Upper lobe of right lung (tissue), 1 donor: ENCODE results near the gene ATG7. TPM values are rescaled to one million over a fixed set of nuclear protein-coding genes. Genes with fewer than 3 reads are reported as not detected.

Source experiments
- ATAC-seq: fragments of 200-7000 bp; cut with Tn5 transposase; one replicate; pipeline ENCODE4 v1.9.1; 2020; ENCODE audit warnings: mild to moderate bottlenecking, moderate library complexity
- DNase-seq: peaks from one replicate; pipeline ENCODE4 v3.0.0-alpha.2; 2020
- H3K27ac ChIP-seq: fragments of 200-600 bp; one replicate; pipeline ENCODE4 v1.8.0; 2022
- H3K27me3 ChIP-seq: fragments of 200-600 bp; one replicate; pipeline ENCODE4 v1.8.0; 2022; ENCODE audit warnings: mild to moderate bottlenecking
- H3K36me3 ChIP-seq: fragments of 200-600 bp; one replicate; pipeline ENCODE4 v1.8.0; 2022
- H3K4me1 ChIP-seq: fragments of 200-600 bp; one replicate; pipeline ENCODE4 v1.8.0; 2022
- H3K4me3 ChIP-seq: fragments of 200-600 bp; one replicate; pipeline ENCODE4 v1.8.0; 2022; ENCODE audit warnings: mild to moderate bottlenecking
- H3K9me3 ChIP-seq: fragments of 200-600 bp; one replicate; pipeline ENCODE4 v1.8.0; 2022
- intact Hi-C: fragments of 100-400 bp; cut with DNase I; formaldehyde crosslinking; loops from one replicate; pipeline ENCODE4 v1.11.0; 2022
- total RNA-seq: library from RNA; stranded (reverse); fragmentation: NEBNext Ultra II Directional; extraction: Animal tissue kit (Norgen Biotek cat#: 25700); gene quantifications from one replicate; pipeline ENCODE4 v1.2.1, GENCODE V29; 2021
- TF ChIP-seq, protein P1 (sequence below): fragments of 200-600 bp; IDR thresholded peaks from one replicate; pipeline ENCODE4 v1.8.0; 2022; ENCODE audit warnings: antibody characterized with exemption
- donor health status: DM: no; HTN: yes; CAD: no; lungs with severe emphysema.

Gene ATG7
- total RNA-seq, 1 donor from 2014 or later = 49.9 TPM

DNA sequence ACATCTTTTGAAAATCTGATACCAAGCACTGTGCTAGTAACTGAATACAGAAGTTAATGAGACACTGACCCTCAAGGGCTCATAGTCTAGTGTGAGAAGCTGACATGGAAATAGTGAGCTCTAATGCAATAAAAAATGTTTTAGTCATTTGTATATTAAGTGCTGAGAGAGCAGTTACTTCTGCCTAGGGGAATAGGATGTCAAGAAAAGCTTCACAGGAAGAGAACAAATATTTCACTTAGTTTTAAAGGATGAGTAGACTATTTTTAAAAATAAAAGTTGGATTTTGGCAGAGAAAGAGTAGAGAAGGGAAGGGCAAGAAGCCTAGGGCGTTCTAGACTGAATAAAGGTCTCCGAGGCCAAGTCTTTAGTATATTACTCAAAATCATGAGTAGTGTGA lies 158.4 kb downstream of the ATG7 start:
- DNase-seq (no peak), ATAC-seq (no peak)
- Histone ChIP-seq H3K4me3 (no peak overlapping the region), H3K9me3 (no peaks in the 10 kb centered on the region), H3K4me1 (peaks cover 18% of the 10 kb centered on the region), H3K27me3 (no peaks in the 10 kb centered on the region), H3K36me3 (peaks cover 14% of the 10 kb centered on the region), H3K27ac (no peak overlapping the region)
- intact Hi-C loops = no loop called here
- TF ChIP-seq, protein P1, sequence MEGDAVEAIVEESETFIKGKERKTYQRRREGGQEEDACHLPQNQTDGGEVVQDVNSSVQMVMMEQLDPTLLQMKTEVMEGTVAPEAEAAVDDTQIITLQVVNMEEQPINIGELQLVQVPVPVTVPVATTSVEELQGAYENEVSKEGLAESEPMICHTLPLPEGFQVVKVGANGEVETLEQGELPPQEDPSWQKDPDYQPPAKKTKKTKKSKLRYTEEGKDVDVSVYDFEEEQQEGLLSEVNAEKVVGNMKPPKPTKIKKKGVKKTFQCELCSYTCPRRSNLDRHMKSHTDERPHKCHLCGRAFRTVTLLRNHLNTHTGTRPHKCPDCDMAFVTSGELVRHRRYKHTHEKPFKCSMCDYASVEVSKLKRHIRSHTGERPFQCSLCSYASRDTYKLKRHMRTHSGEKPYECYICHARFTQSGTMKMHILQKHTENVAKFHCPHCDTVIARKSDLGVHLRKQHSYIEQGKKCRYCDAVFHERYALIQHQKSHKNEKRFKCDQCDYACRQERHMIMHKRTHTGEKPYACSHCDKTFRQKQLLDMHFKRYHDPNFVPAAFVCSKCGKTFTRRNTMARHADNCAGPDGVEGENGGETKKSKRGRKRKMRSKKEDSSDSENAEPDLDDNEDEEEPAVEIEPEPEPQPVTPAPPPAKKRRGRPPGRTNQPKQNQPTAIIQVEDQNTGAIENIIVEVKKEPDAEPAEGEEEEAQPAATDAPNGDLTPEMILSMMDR = no peak

DNA sequence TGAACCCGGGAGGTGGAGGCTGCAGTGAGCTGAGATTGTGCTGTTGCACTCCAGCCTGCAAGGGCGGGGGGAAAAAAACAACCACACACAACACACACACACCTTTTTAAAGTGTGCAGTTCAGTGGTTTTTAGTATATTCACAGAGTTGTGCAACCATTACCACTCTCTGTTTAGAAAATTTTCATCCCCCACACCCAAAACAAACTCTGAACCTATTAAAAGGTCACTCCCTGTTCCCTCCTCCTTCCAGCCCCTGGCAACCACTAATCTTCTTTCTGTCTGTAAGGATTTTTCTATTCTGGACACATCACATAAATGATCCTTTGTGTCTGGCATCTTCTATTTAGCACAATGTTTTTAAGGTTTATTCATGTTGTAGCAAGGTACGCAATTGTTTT lies 159.1 kb downstream of the ATG7 start:
- H3K27me3 ChIP-seq = no peaks in the 10 kb centered on the region
- no peak for ATAC-seq
- H3K9me3 ChIP-seq = no peaks in the 10 kb centered on the region
- peaks cover 18% of the 10 kb centered on the region for H3K4me1 ChIP-seq
- peaks cover 14% of the 10 kb centered on the region for H3K36me3 ChIP-seq
- no peak for DNase-seq
- TF ChIP-seq, protein P1 = no peak
- H3K27ac ChIP-seq = no peak overlapping the region
- H3K4me3 ChIP-seq = no peak overlapping the region
- intact Hi-C loops = no loop called here

DNA sequence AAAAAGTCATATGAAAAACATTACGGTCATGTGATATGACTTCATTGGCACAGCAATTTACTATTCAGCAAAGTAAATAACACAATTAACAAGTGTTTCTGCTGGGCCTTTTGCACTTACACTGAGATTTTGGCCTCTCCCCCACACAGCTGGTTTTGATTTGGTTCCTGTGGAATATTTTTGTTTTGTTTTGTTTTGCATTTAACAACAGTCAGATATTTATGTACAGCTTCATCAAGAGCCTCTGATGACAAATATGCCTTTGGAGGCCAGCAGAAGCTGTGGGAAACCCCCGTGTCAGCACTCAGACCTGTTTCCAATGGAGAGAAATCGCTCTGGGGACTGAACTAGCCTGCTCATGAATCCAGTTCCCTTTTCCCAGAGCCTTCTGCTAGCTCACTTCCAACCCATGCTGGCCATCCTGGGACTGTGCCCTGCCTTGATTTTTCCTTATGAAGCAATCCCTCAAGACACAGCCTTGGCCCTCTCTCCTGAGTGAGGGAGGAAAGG lies 161.9 kb downstream of the ATG7 start:
- DNase-seq = no peak

DNA sequence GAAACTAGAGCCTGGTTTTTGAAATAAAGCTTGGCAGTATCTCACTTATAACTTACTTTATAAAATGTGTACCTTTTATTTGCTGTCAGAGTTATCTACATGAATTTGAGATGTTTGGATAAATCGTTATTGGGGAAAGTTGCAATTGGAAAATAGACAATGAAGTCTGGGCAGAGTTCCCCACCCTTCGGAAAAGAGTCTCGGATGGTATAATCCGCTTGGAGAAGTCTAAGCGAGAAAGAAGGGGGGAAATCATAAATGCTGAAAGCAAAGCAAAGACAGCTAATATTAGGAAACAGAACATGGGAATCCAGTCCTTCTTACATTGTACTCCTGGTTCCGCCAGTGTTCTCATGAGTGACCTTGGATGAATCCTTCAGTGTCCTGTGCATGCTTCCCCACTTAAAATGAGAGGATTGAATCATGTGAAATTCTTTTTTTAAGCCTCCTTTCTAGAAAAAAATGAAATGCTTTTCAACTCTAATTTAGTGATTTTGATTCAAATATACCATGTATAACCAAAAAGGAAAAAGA lies 162.4 kb downstream of the ATG7 start:
- no peak overlapping the region for H3K4me3 ChIP-seq
- intact Hi-C loops = no loop called here
- no peak overlapping the region for H3K27ac ChIP-seq
- no peaks in the 10 kb centered on the region for H3K27me3 ChIP-seq
- DNase-seq = no peak
- H3K4me1 ChIP-seq = peaks cover 18% of the 10 kb centered on the region
- TF ChIP-seq, protein P1 = no peak
- ATAC-seq = no peak
- no peaks in the 10 kb centered on the region for H3K36me3 ChIP-seq
- no peaks in the 10 kb centered on the region for H3K9me3 ChIP-seq

More for the DNA sequence above, 161.9 kb downstream of the ATG7 start:
- intact Hi-C loops = no loop called here
- H3K27me3 ChIP-seq = no peaks in the 10 kb centered on the region
- H3K36me3 ChIP-seq = no peaks in the 10 kb centered on the region
- no peaks in the 10 kb centered on the region for H3K9me3 ChIP-seq
- no peak overlapping the region for H3K27ac ChIP-seq
- peaks cover 18% of the 10 kb centered on the region for H3K4me1 ChIP-seq
- ATAC-seq = peak; percentile 58
- TF ChIP-seq, protein P1 = no peak
- H3K4me3 ChIP-seq = no peak overlapping the region

DNA sequence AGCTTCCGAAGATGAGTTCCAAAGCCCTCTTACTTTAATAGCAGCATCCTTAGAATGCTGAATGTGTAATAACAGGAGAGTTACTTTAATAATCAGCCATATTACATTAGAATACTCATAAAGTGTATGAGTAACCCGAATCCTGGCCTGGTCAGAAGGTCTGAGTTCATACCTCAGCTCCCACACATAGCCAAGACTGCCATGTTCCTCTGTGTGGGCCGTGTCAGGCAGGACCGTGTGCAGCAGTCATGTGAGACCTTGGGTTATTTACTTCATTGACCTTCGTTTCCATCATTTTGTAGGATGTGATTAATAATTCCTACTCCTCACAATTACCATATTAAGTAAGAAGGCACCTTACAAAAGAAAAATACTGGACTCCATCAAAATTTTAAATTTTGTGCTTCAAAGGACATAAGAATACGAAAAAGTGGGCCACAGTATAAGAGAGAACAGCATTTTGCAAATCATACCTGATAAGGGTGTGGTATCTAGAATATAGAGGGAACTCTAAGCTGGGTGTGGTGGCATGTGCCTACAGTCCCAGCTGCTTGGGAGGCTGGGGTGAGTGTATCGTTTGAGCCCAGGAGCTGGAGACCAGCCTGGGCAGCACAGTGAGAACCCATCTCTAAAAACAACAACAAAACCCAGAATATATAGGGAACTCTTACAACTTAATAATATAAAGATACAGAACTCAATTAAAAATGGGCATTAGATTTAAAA lies 163.4 kb downstream of the ATG7 start:
- DNase-seq = no peak
- Histone ChIP-seq H3K36me3 (no peaks in the 10 kb centered on the region), H3K27ac (no peak overlapping the region), H3K27me3 (no peaks in the 10 kb centered on the region), H3K4me3 (no peak overlapping the region), H3K4me1 (peaks cover 18% of the 10 kb centered on the region), H3K9me3 (no peaks in the 10 kb centered on the region)
- TF ChIP-seq, protein P1 = no peak
- intact Hi-C loops = no loop called here
- ATAC-seq = no peak
